ENCODE data around the gene ANKRD55.

GRCh38 chr5:56250011-56250410 lies 16.9 kb upstream of the ANKRD55 start:
- no peak for TF ChIP-seq PBX3 (CRISPR knock-in tag; IDR thresholded peaks at IDR 0.05)
- TF ChIP-seq CTCF (tag by site-specific recombination; IDR thresholded peaks at IDR 0.05): no peak
- TF ChIP-seq HOXA7 (CRISPR knock-in tag; IDR thresholded peaks at IDR 0.05; ENCODE audit: borderline replicate concordance): no peak
- TF ChIP-seq BCL6B (tag by site-specific recombination; IDR thresholded peaks at IDR 0.05): no peak
- no peak for TF ChIP-seq ZNF239 (tag by site-specific recombination; IDR thresholded peaks at IDR 0.05)
- TF ChIP-seq ZNF138 (tag by site-specific recombination; IDR thresholded peaks at IDR 0.05; ENCODE audit: borderline replicate concordance): no peak
- TF ChIP-seq ZSCAN5A (tag by site-specific recombination; IDR thresholded peaks at IDR 0.05): no peak
- TF ChIP-seq GLIS1 (tag by site-specific recombination; IDR thresholded peaks at IDR 0.05): no peak

Measured in HEK293 (cell line).